Hematopoietic multipotent progenitor cell treated with erythropoietin and hydrocortisone succinate and interleukin-3 and kit ligand, for 4 days (in vitro differentiated cells): ENCODE measurements around the gene TUSC1.
"Not testable (repeated sequence)": the region's sequence is repeated elsewhere in the genome, so short reads cannot be mapped to it uniquely, and the experiment has no call there.

Experiments used
- DNase-seq: peaks from one replicate; pipeline ENCODE4 v3.0.0-alpha.2; 2015

The TUSC1 gene

GRCh38 chr9:25678147-25678666, at the start of gene TUSC1:
Gene TUSC1, minus strand, starts transcription at chr9:25678444. Its CDS starts 132 bp downstream, at chr9:25678312.
- peak; percentile 91 for DNase-seq

GRCh38 chr9:25726871-25727410, 48.7 kb upstream of the TUSC1 start:
- DNase-seq, result no peak

DNA sequence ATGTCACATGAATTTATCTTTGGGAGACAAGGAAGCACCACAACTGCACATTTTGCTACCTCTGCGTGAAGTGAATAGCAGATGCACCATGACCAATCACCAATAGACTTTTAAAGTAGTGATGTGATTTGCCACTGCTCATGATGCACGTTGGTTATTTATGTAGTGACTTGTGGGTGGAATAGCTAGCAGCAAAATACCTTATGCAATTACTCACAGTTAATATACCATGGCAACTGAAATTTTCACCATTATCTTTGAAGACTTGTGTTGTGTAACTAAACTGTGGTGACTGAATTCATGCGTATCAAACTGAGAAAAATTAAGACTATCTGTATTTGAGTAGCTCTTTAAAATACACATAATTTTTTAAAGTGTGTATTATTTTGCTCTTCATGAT, 46.2 kb upstream of the TUSC1 start:
- DNase-seq, result no peak

DNA sequence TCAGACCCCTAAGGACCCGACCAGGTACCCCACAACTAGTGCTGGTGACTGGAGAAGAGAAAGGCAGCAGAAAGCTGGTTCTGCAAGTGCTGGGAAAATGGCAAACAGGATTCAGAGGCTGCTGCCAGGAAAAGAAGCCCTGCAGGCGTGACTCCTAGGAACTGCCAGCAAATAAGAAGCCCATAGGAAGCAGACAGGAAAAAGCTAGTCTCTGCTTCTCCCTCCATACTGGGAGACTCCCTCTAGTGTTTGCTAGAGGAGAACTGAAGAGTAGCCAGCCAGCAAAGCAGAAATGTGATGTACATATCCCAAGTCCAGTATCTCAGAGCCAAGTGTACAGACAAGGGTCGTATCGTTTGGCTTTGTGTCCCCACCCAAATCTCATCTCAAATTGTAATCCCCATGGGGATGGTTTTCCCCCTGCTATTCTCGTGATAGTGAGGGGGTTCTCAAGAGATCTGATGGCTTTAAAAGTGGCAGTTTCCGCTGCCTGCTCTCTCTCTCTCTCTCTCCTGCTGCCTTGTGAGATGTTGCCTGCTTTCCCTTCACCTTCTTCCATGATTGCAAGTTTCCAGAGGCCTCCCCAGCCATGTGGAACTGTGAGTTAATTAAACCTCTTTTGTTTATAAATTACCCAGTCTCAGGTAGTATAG, 38.1 kb upstream of the TUSC1 start:
- DNase-seq, result peak; percentile 19

DNA sequence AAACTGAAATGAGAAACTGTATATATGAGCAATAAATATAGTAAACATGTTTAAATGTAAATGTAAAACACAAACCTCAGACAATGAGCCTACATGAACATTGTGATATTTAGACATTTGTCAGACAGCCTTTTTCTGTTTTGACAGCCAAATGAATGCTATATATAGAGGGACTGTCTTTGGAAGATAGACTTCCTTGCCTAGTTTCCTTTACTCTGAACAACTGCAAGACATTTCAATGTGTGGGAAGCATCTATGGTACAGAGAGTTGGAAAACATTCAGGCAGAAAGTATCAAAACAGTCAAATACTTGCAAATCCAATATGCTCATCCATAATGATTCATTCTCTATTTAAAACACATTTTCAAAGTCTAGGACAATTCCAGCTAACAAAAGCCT, 31.7 kb upstream of the TUSC1 start:
- DNase-seq, result no peak

DNA sequence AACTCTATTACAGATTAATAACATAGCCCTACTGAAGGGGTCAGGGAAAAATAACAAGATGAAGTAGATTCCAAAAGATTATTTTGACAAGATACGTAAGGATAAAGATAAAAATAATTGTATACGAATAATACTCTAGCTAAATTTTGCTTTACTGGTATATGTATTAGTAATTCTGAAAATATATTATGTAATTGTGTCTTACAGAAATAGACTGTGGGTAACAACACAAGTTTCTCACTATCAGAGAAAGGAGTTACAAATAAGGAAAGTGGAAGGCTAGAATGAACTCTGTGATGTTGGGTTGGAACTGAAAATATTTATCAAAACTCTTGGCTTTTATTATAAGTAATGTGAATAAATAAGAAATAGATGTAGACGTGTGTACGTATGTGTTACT, 26.6 kb upstream of the TUSC1 start:
- no peak for DNase-seq

DNA sequence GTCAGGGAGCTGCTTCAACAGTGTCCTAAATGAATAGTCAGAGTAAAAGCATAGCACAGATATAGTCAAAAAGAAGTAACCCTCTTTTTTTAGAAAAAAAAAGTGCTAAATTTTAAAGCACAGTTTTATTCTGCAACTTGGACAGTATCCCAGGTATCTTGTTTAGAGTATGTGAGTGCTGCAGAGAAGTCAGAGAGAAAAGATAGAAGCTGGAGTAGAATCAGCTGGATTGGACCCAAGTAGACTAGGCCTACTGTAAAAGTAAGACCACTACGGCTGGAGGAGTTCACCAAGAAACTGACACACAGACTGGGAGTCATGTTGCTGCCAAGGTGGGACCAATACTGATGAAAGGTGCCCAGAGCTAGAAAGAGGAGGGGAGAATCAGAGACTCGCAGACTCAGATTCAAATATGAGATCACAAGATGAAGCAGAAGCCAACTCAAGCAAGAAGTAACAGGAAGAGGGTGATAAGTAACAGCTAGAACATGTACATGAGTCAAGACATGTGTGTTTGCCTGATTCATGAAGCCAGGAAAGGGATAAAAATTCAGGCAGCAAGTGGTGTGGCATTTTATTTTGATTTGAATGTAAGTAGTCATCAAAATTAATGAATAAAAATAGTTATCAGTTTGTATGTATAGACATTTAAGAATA, 25.6 kb upstream of the TUSC1 start:
- DNase-seq, result no peak

DNA sequence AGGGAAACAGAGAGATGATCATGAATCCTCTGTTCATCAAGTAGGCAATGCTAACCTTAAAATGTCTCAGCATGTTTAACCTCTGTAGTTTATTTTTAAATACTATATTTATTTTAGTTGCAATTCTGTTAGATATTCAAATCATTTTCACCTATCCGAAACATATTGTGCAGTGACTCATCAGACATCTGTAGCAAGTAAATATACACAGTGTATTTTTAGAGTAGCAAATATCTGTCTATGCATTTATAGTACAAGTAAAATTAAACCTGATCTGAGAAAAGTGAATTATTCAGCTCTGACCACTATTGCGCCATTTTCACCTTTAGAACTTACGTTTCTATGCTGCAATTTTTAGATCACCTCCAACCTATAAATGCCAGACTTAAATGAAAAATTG, 24.3 kb upstream of the TUSC1 start:
- DNase-seq, result no peak

GRCh38 chr9:25700899-25701298, 22.7 kb upstream of the TUSC1 start:
- not testable (repeated sequence) for DNase-seq

GRCh38 chr9:25700430-25700829, 22.2 kb upstream of the TUSC1 start:
- DNase-seq, result no peak

DNA sequence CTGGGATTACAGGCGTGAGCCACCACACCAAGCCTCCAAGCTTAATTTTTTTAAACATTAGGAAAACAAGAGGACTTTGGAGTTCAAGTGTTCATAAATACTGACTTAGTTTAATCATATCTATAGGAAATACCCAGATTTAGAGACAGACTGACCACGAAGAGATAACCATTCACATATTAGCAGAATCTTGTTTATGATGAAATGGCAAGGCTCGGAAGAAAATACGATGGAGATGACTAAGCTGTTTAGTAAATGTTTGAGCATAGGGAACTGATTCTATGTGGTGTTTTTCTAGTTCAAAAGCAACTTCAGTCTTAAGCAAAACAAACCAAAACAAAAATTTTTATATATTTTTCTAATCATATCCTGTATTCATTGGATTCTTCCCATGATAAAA, 13.5 kb upstream of the TUSC1 start:
- peak; percentile 4 for DNase-seq

DNA sequence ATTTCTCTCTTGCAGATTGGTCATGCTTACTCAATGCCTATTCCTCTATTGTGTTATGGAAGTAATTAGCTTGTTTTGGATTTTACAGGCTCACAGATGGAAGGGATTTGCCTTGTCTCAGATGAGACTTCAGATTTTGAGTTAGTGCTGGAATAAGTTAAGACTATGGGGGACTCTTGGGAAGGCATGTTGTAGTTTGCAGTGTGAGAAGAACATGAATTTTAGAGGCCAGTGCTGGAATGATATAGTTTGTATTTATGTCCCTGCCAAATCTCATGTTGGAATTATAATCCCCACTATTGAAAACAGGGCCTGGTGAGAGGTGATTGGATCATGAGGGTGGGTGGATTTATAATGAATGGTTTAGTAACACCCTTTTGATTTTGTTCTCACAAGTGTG, 6.1 kb upstream of the TUSC1 start:
- no peak for DNase-seq

DNA sequence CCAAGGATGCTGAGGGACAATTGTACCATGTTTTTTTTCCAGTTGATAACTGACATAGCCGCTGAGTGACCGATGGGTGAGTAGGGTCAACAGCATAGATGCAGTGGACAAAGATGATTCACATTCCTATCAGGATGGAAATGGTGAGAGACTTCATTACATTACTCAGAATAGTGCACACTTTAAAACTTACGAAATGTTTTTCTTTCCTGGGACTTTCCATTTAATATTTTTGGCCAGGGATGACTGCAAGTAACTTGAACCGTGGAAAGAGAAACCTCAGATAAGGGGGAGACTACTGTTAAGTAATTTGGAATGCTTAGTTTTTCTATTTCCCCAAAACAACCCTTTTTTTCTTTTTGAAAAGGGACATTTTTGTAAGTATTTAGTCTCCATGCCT, 3.0 kb upstream of the TUSC1 start:
- no peak for DNase-seq

DNA sequence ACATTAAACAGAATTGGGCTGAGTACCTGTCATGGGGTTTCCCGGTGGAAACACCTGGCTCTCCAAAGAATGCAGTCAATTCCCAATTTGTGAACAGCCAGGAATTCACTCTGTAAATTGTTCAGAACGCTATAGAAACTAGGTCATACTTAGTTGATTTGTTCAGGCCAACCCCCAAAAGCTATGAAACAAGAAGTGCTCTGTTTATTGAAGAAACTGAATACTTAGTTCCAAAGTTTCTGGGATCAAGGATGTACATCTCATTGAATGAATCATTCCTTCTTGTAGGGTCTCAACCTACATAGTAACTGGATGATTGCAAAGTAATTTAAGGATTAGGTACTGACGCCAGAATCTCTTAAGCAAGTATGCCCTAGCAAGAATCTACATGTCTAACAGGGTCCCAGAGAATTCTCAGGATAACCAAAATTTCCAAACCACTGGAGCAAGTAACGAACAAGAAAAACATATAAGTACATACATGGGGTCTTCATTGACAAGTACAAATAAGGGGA, 659 bp upstream of the TUSC1 start:
- peak; percentile 5 for DNase-seq

DNA sequence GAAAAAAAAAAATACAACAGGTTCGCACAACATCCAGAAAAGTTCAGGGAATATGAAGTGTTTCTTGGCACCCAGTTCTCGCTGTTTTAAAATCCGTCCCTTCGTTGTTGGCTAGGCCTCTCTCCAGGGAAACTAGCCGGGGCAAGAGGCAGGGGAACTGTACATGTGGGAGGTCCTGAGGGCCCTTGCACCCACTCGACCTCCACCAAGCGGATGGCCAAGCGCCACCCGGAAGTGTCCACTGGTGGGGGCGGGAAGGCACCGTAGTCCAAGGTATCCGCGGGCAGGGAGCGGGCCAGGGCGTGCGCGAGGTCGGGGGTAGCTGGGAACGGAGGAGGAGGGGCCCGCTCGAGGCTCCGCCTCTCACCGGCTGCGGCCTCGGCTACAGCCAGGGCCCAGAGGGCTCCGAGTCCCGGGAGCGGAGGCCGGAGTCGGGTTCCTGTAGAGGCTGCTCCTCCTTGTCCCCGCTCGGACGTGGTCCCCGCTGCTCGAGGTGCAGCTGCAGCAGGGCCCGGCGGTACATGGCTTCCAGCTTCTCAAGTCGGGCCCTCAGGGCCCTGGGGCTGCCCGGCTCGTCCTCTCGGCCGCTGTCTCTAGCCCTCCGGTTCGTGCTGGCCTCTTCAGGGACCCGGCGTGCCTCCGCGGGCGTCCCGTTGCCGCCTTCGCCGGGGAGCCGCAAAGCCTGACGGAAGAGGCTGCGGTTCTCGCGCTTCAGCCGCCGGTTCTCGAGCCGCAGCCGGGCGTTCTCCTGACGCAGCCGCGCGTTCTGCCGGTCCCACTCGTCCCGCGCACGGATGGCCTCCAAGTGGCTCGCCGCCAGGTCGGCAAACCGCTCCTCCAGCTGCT, 720 bp downstream of the TUSC1 start:
- DNase-seq, result peak; percentile 80

GRCh38 chr9:25675858-25676257, 2.4 kb downstream of the TUSC1 start:
- not testable (repeated sequence) for DNase-seq

- no peak for DNase-seq
These were observed 19.7 kb downstream of the TUSC1 start for GRCh38 chr9:25658571-25658970.

DNA sequence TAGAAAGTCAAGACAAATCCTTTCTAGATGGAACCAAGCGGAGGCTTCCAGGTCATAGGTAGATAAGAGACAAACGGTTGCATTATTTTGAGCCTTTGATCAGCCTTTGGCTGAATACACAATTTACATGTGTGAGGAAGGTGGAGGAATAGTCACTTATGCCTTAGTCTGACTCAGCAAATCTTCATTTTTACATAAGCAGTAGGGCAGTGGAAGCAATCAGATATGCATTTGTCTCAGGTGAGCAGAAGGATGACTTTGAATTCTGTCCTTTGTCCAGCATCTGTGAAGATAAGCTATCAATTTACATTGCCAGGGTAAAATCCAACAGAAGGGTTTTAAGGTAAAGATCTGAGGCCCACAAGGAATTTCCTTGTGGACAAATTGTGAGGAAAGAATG, 23.8 kb downstream of the TUSC1 start:
- no peak for DNase-seq

- no peak for DNase-seq
These were observed 30.1 kb downstream of the TUSC1 start for GRCh38 chr9:25648116-25648515.

DNA sequence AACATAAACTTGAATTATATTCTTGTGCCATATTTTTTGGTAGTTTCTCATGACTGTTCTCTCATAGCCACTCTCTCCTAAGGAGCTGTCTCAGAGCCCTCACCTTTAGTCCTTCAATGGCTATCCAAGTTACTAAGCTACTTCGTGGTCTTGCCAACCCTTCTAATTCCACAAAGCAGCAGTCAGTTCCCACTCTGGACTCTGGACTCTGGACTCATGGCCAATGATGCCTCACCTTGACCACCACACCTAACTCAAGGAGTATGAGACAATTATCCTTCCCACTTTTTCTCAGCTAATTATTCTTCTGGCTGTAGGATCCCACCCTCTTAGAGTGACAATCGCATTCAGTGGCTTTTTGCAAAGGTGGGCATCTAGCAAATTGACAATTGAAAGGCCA, 42.2 kb downstream of the TUSC1 start:
- no peak for DNase-seq

- DNase-seq, result no peak
These were observed 49.0 kb downstream of the TUSC1 start for GRCh38 chr9:25629231-25629630.
